T-cell (primary cell): ENCODE measurements around the gene VMP1. TPM values are rescaled to one million over a fixed set of nuclear protein-coding genes. Genes with fewer than 3 reads are reported as not detected.
A peak's percentile ranks its signal among the peaks of the same experiment; 100 is the strongest.
"Not testable (repeated sequence)": the region's sequence is repeated elsewhere in the genome, so short reads cannot be mapped to it uniquely, and the experiment has no call there.

ENCODE experiments used
- ATAC-seq, 4 experiments: fragments of 200-7000 bp in 3 of 4; fragments of 150-1000 bp in 1 of 4; cut with Tn5 transposase; replicated peaks in 1 of 4; 1 replicate in 3 of 4; 2 replicates in 1 of 4; pipeline ENCODE4 v1.10.0; 2021; ENCODE audit warnings: moderate library complexity in 3 of 4, mild to moderate bottlenecking in 2 of 4, moderate number of reproducible peaks in 1 of 4
- CTCF ChIA-PET, 2 donors: fragments of 300-600 bp; sonication (Branson Sonifier 250); formaldehyde crosslinking; loops; one replicate each; lab custom pipeline; 2022; ENCODE audit warnings: antibody characterized with exemption in 2 of 2; lab: Charles Lee
- POLR2A ChIA-PET, 2 donors: fragments of 300-600 bp; sonication (Branson Sonifier 250); formaldehyde crosslinking; loops; one replicate each; lab custom pipeline; 2022; ENCODE audit warnings: antibody characterized with exemption in 2 of 2; lab: Charles Lee
- DNase-seq, 35 experiments: peaks; one replicate each; pipeline versions ENCODE4 v3.0.0 to v3.0.0-alpha.2; 2013 to 2023
- H3K27ac ChIP-seq: one replicate; pipeline ENCODE4 v1.5.1; 2013; ENCODE audit warnings: low read length
- H3K27me3 ChIP-seq, 2 experiments: replicated peaks in 1 of 2; 1 replicate in 1 of 2; 2 replicates in 1 of 2; pipeline versions ENCODE4 v1.6.1 to v1.7.0; 2013; ENCODE audit warnings: low read length in 1 of 2, mixed read lengths in 1 of 2; ENCODE audit not compliant: control insufficient read depth in 2 of 2, insufficient read depth in 2 of 2; ENCODE audit errors: extremely low read depth in 1 of 2
- H3K36me3 ChIP-seq, 2 donors: 1 replicate in 1 of 2; 2 replicates in 1 of 2; pipeline versions ENCODE4 v1.6.1 to v1.7.0; 2013; ENCODE audit warnings: low read length in 1 of 2; ENCODE audit not compliant: control insufficient read depth in 2 of 2, insufficient read depth in 1 of 2; ENCODE audit errors: extremely low read depth in 1 of 2
- H3K4me1 ChIP-seq, 2 experiments: 1 replicate in 1 of 2; 2 replicates in 1 of 2; pipeline versions ENCODE4 v1.6.1 to v1.7.0; 2013; ENCODE audit warnings: low read length in 2 of 2, mixed read lengths in 1 of 2; ENCODE audit not compliant: insufficient read depth in 2 of 2, control insufficient read depth in 1 of 2; ENCODE audit errors: extremely low read depth in 1 of 2
- H3K4me3 ChIP-seq, 2 donors: 1 replicate in 1 of 2; 2 replicates in 1 of 2; pipeline versions ENCODE4 v1.5.1 to v1.7.0; 2013; ENCODE audit warnings: mild to moderate bottlenecking in 2 of 2, low read length in 1 of 2, moderate library complexity in 1 of 2; ENCODE audit not compliant: control insufficient read depth in 1 of 2; ENCODE audit errors: extremely low read depth in 1 of 2
- H3K9me3 ChIP-seq: 2 replicates; pipeline ENCODE4 v1.7.0; 2013
- H3K27ac Mint-ChIP-seq, 2 donors: one replicate each; pipeline ENCODE4 v1.8.0; 2020 to 2021; ENCODE audit warnings: mild to moderate bottlenecking in 2 of 2, mixed read lengths in 2 of 2
- H3K27me3 Mint-ChIP-seq, 2 donors: one replicate each; pipeline ENCODE4 v1.8.0; 2021 to 2022; ENCODE audit warnings: mixed read lengths in 2 of 2
- H3K36me3 Mint-ChIP-seq: one replicate; pipeline ENCODE4 v1.8.0; 2021; ENCODE audit warnings: mixed read lengths
- H3K4me1 Mint-ChIP-seq, 3 donors: one replicate each; pipeline ENCODE4 v1.8.0; 2020 to 2022; ENCODE audit warnings: mixed read lengths in 3 of 3, mild to moderate bottlenecking in 1 of 3
- H3K4me3 Mint-ChIP-seq, 3 donors: one replicate each; pipeline ENCODE4 v1.8.0; 2020 to 2022; ENCODE audit warnings: mild to moderate bottlenecking in 3 of 3, mixed read lengths in 3 of 3, moderate library complexity in 3 of 3
- H3K9me3 Mint-ChIP-seq, 3 donors: one replicate each; pipeline ENCODE4 v1.8.0; 2020 to 2022; ENCODE audit warnings: mixed read lengths in 3 of 3
- WGBS: methylation state at CpG from one replicate; pipeline ENCODE4 v1.1.5; 2013; ENCODE audit warnings: missing lambda C conversion rate; ENCODE audit not compliant: insufficient coverage; 5-methylcytosine and 5-hydroxymethylcytosine counted together
- total RNA-seq, 35 experiments: library from RNA in 6 of 35; stranded (reverse) in 6 of 35; fragments of 120-200 nt in 1 of 35; gene quantifications; one replicate each; pipeline versions ENCODE4 v1.2.1 to v1.2.4 and lab custom pipeline; 2013 to 2026

Gene VMP1
- total RNA-seq, 5 donors from 2014 or later (not counting 1 experiment from before 2014, with no cell fraction given) = 93.7 to 104 (median 97.6) TPM

GRCh38 chr17:59848778-59849177 is 141.3 kb downstream of the VMP1 start:
- no peaks in the 10 kb centered on the region for H3K9me3 Mint-ChIP-seq
- WGBS = 7% methylated on average over 3 of the region's 7 CpGs
- H3K4me1 ChIP-seq = peaks cover 0 to 63% of the 10 kb centered on the region in 2 experiments
- ATAC-seq (no peak), DNase-seq (peak in 1 of 35 experiments; percentile 36)
- POLR2A ChIA-PET = interaction anchor here (0.6 kb wide), 2 partner anchors 11 to 66 kb away, joined by 4 to 8 read pairs; no protein-coding TSS in a partner anchor
- no peaks in the 10 kb centered on the region for H3K36me3 Mint-ChIP-seq
- peak overlapping the region; percentile 81 to 89 for H3K27ac Mint-ChIP-seq
- CTCF ChIA-PET = interaction anchor here in 1 of 2 donors (0.6 to 1.7 kb wide), 5 partner anchors 9 to 95 kb away, joined by 3 to 8 read pairs (median 4); no protein-coding TSS in a partner anchor
- H3K9me3 ChIP-seq = no peaks in the 10 kb centered on the region
- H3K27me3 ChIP-seq = no peaks in the 10 kb centered on the region
- peak overlapping the region; percentile 2 to 54 (median 48) for H3K4me3 Mint-ChIP-seq
- H3K27me3 Mint-ChIP-seq = no peaks in the 10 kb centered on the region
- H3K27ac ChIP-seq = no peak overlapping the region
- H3K36me3 ChIP-seq = no peaks in the 10 kb centered on the region
- peaks cover 49 to 75% (median 69%) of the 10 kb centered on the region in 3 donors for H3K4me1 Mint-ChIP-seq
- H3K4me3 ChIP-seq = no peak overlapping the region

GRCh38 chr17:59850311-59850710 is 142.9 kb downstream of the VMP1 start:
- POLR2A ChIA-PET = interaction anchor here in 1 of 2 donors (0.6 kb wide), 1 partner anchor 46 kb away, joined by 5 read pairs; no protein-coding TSS in a partner anchor

GRCh38 chr17:59851439-59852375 is 144.3 kb downstream of the VMP1 start:
- ChIA-PET POLR2A (interaction anchor here in 1 of 2 donors (0.5 to 1.5 kb wide), 3 partner anchors 14 to 117 kb away, joined by 3 to 8 read pairs (median 3); no protein-coding TSS in a partner anchor), CTCF (interaction anchor here in 1 of 2 donors (0.6 to 1.2 kb wide), 2 partner anchors 20 to 66 kb away, joined by 5 read pairs; no protein-coding TSS in a partner anchor)
- no peaks in the 10 kb centered on the region for H3K36me3 ChIP-seq
- Mint-ChIP-seq H3K27ac (peak overlapping the region; percentile 35 to 57), H3K27me3 (no peaks in the 10 kb centered on the region), H3K4me1 (peaks cover 40 to 50% (median 48%) of the 10 kb centered on the region in 3 donors), H3K4me3 (no peak overlapping the region), H3K9me3 (no peaks in the 10 kb centered on the region), H3K36me3 (no peaks in the 10 kb centered on the region)
- DNase-seq (no peak), ATAC-seq (no peak)
- H3K9me3 ChIP-seq = no peaks in the 10 kb centered on the region
- H3K4me1 ChIP-seq = peaks cover 0 to 46% of the 10 kb centered on the region in 2 experiments
- no peak overlapping the region for H3K27ac ChIP-seq
- H3K27me3 ChIP-seq = no peaks in the 10 kb centered on the region
- 84% methylated on average over 6 of the region's 14 CpGs for WGBS
- H3K4me3 ChIP-seq = no peak overlapping the region

More at GRCh38 chr17:59850311-59850710, 142.9 kb downstream of the VMP1 start:
- H3K36me3 Mint-ChIP-seq, H3K36me3 ChIP-seq, H3K27me3 Mint-ChIP-seq, DNase-seq, H3K27ac Mint-ChIP-seq, ATAC-seq, H3K9me3 Mint-ChIP-seq, H3K4me3 ChIP-seq, H3K4me3 Mint-ChIP-seq, H3K27ac ChIP-seq, H3K9me3 ChIP-seq, H3K27me3 ChIP-seq: not testable (repeated sequence)
- H3K4me1 ChIP-seq = peaks cover 0 to 59% of the 10 kb centered on the region in 2 experiments
- CTCF ChIA-PET = interaction anchor here (0.5 to 1.2 kb wide), 4 partner anchors 20 to 99 kb away, joined by 4 to 5 read pairs (median 4); no protein-coding TSS in a partner anchor
- H3K4me1 Mint-ChIP-seq = peaks cover 49 to 63% (median 58%) of the 10 kb centered on the region in 3 donors
- WGBS = 100% methylated on average over 5 of the region's 15 CpGs

- peak overlapping the region in 1 of 3 donors; percentile 24 for H3K4me3 Mint-ChIP-seq
- H3K4me3 ChIP-seq, H3K9me3 ChIP-seq, H3K27me3 ChIP-seq, H3K36me3 Mint-ChIP-seq, H3K27me3 Mint-ChIP-seq, H3K27ac ChIP-seq, ATAC-seq, H3K36me3 ChIP-seq, DNase-seq, H3K9me3 Mint-ChIP-seq: not testable (repeated sequence)
- H3K27ac Mint-ChIP-seq = peak overlapping the region; percentile 65 to 69
- H3K4me1 ChIP-seq = peaks cover 0 to 37% of the 10 kb centered on the region in 2 experiments
- 97% methylated on average over 5 of the region's 7 CpGs for WGBS
- peaks cover 33 to 41% (median 40%) of the 10 kb centered on the region in 3 donors for H3K4me1 Mint-ChIP-seq
- CTCF ChIA-PET = interaction anchor here (0.6 to 2.6 kb wide), 5 partner anchors 30 to 105 kb away, joined by 3 to 10 read pairs (median 4); no protein-coding TSS in a partner anchor
- POLR2A ChIA-PET = interaction anchor here (0.5 to 1.5 kb wide), 3 partner anchors 14 to 105 kb away, joined by 3 to 7 read pairs (median 3); no protein-coding TSS in a partner anchor
These were observed 145.4 kb downstream of the VMP1 start for GRCh38 chr17:59852847-59853167.

GRCh38 chr17:59853168-59853918 is 145.9 kb downstream of the VMP1 start:
- ChIA-PET CTCF (interaction anchor here (0.5 to 2.6 kb wide), 9 partner anchors 15 to 1154 kb away, joined by 3 to 10 read pairs (median 4); no protein-coding TSS in a partner anchor), POLR2A (interaction anchor here (0.5 to 1.5 kb wide), 5 partner anchors 14 to 807 kb away, joined by 3 to 7 read pairs (median 6); no protein-coding TSS in a partner anchor)
- H3K4me1 Mint-ChIP-seq = peaks cover 31 to 41% (median 37%) of the 10 kb centered on the region in 3 donors
- WGBS = 46% methylated on average over 6 of the region's 14 CpGs
- H3K36me3 Mint-ChIP-seq = no peaks in the 10 kb centered on the region
- Histone ChIP-seq H3K4me1 (peaks cover 0 to 33% of the 10 kb centered on the region in 2 experiments), H3K27ac (peak overlapping the region; percentile 25), H3K36me3 (no peaks in the 10 kb centered on the region), H3K27me3 (no peaks in the 10 kb centered on the region), H3K9me3 (no peaks in the 10 kb centered on the region), H3K4me3 (no peak overlapping the region)
- no peaks in the 10 kb centered on the region for H3K9me3 Mint-ChIP-seq
- DNase-seq (peak in 33 of 35 experiments; percentile 13 to 67 (median 42)), ATAC-seq (peak; percentile 81 to 93 (median 86))
- H3K27ac Mint-ChIP-seq = peak overlapping the region; percentile 65 to 69
- H3K4me3 Mint-ChIP-seq = peak overlapping the region in 2 of 3 donors; percentile 5 to 24
- no peaks in the 10 kb centered on the region for H3K27me3 Mint-ChIP-seq
